MM.1S (cell line): ENCODE data around the gene PI4KB.

ENCODE experiments used
- DNase-seq: peaks from one replicate; pipeline ENCODE4 v3.0.0-alpha.2; 2015
- H2AFZ ChIP-seq: fragments of 300-600 bp; sonication (generic); 2 replicates; pipeline ENCODE4 v1.6.0; 2016; ENCODE audit warnings: antibody characterized with exemption, low read length
- H3F3A ChIP-seq: fragments of 300-600 bp; sonication (generic); 2 replicates; pipeline ENCODE4 v1.6.1; 2016; ENCODE audit warnings: mild to moderate bottlenecking, antibody characterized with exemption, low read length, moderate library complexity, mixed read lengths; ENCODE audit not compliant: insufficient read depth
- H3K27ac ChIP-seq: fragments of 300-600 bp; sonication (generic); 2 replicates; pipeline ENCODE4 v1.5.1; 2016; ENCODE audit warnings: mild to moderate bottlenecking, low read length
- H3K27me3 ChIP-seq: fragments of 300-600 bp; sonication (generic); replicated peaks from 2 replicates; pipeline ENCODE4 v1.6.0; 2016; ENCODE audit warnings: low read length; ENCODE audit not compliant: insufficient read depth
- H3K36me3 ChIP-seq: fragments of 300-600 bp; sonication (generic); replicated peaks from 2 replicates; pipeline ENCODE4 v1.6.1; 2016; ENCODE audit warnings: mild to moderate bottlenecking, low read length, mixed read lengths; ENCODE audit not compliant: insufficient read depth
- H3K4me1 ChIP-seq: fragments of 300-600 bp; sonication (generic); 2 replicates; pipeline ENCODE4 v1.6.1; 2016; ENCODE audit warnings: low read length, mixed read lengths
- H3K4me2 ChIP-seq: fragments of 300-600 bp; sonication (generic); 2 replicates; pipeline ENCODE4 v1.6.0; 2016; ENCODE audit warnings: low read depth, low read length
- H3K4me3 ChIP-seq: fragments of 300-600 bp; sonication (generic); 2 replicates; pipeline ENCODE4 v1.5.1; 2016; ENCODE audit warnings: low read length, mixed read lengths
- H3K79me2 ChIP-seq: fragments of 300-600 bp; sonication (generic); 2 replicates; pipeline ENCODE4 v1.6.1; 2016; ENCODE audit warnings: mixed run types, low read length, mixed read lengths
- H3K9ac ChIP-seq: fragments of 300-600 bp; sonication (generic); 2 replicates; pipeline ENCODE4 v1.6.1; 2016; ENCODE audit warnings: low read length, mixed read lengths
- H3K9me2 ChIP-seq: fragments of 300-600 bp; sonication (generic); replicated peaks from 2 replicates; pipeline ENCODE4 v1.6.1; 2016; ENCODE audit warnings: mild to moderate bottlenecking, low read length, mixed read lengths; ENCODE audit not compliant: insufficient read depth
- H3K9me3 ChIP-seq: fragments of 300-600 bp; sonication (generic); replicated peaks from 2 replicates; pipeline ENCODE4 v1.6.1; 2016; ENCODE audit warnings: mild to moderate bottlenecking, low read length, mixed read lengths; ENCODE audit not compliant: insufficient read depth
- H4K20me1 ChIP-seq: fragments of 300-600 bp; sonication (generic); 2 replicates; pipeline ENCODE4 v1.6.1; 2016; ENCODE audit warnings: mild to moderate bottlenecking, low read length, moderate library complexity, mixed read lengths; ENCODE audit not compliant: insufficient read depth
- CTCF ChIP-seq: fragments of 300-600 bp; sonication (generic); IDR thresholded peaks from 2 replicates; pipeline ENCODE4 v1.5.1; 2016; ENCODE audit warnings: antibody characterized with exemption, low read length, mixed read lengths
- EZH2 ChIP-seq: fragments of 300-600 bp; sonication (generic); optimal IDR thresholded peaks from 2 replicates; pipeline ENCODE3; 2017; ENCODE audit warnings: low read depth, mild to moderate bottlenecking, antibody characterized with exemption, low read length, mixed read lengths
- EZH2phosphoT487 ChIP-seq: fragments of 300-600 bp; sonication (generic); IDR thresholded peaks from 2 replicates; pipeline ENCODE4 v1.6.1; 2018; ENCODE audit warnings: antibody characterized with exemption, low read length

The PI4KB gene

GRCh38 chr1:151346769-151347522 is 19.7 kb upstream of the PI4KB start, which contains the start of gene RFX5:
Gene RFX5 (minus strand): TSS chr1:151347252. CDS start chr1:151346320, 932 bp downstream.
- no peak for TF ChIP-seq EZH2phosphoT487
- TF ChIP-seq EZH2 = no peak
- no peak for TF ChIP-seq CTCF
- Histone ChIP-seq H3K9me2 (no peaks in the 10 kb centered on the region), H3K9me3 (no peaks in the 10 kb centered on the region), H3K27me3 (no peaks in the 10 kb centered on the region), H3K9ac (peak within 1 kb of the TSS; percentile 81), H3K4me1 (peaks cover 16% of the 10 kb centered on the region), H3K4me3 (peak within 1 kb of the TSS; percentile 84), H3K79me2 (peaks cover 17% of the 10 kb centered on the region), H2AFZ (peak within 1 kb of the TSS; percentile 89), H3K4me2 (peak within 1 kb of the TSS; percentile 83), H3K36me3 (peaks cover 3% of the 10 kb centered on the region), H3F3A (peaks cover 13% of the 10 kb centered on the region), H4K20me1 (no peaks in the 10 kb centered on the region), H3K27ac (peak within 1 kb of the TSS; percentile 78)
- peak; percentile 100 for DNase-seq

DNA sequence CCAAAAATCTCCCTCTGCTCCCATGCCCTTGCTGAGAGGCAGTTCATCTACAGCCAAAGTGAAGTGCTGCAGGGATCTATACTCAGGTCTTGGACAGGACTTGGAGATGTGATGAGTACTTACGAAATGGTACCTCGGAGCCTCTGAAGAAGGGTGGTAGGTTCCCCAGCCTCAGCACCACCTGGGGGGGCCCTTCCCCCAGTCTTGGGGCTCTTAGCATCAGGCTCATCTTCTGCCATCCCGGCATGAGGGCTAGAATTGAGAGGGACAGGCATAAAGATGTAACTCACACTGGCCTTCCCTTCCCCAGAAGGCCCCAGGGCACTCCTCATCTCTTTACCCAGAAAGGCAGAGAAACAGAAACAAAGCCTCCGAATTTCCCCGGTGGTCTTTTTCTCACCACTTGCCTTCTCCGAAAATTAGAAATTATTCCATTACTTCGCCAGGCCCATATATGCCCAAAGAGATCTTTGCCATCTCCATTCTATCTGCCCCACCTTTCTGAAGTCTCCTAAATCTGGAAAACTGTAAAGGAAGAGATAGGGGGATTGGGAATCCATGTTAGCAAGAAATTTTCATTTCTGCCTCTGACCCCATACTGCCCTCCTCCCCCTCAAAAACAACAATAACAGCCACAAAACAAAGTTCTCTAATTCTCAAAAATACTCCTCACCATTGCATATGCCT is 19.0 kb upstream of the PI4KB start:
- H3K4me2 ChIP-seq = peak overlapping the region; percentile 82
- H3K4me3 ChIP-seq = peak overlapping the region; percentile 84
- no peak for DNase-seq

DNA sequence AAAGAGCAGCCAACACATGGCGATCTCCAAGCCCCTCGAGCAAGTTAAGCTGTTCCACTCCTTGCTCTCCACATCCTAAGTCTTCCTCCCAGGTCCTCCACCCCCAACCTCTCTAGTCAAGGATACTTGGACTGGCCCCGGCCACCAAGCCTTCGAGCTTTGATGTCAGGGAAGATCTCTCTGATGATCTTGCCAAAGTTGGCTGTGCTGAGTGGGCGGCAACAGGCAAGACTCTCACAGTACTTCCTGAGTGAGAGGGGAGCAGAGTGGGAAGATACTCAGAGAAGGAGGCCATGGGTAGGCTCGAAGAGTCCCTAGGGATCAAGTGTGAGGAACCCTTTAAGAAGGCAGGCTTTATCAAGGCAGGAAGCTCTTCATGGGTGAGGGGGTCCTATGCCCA is 17.1 kb upstream of the PI4KB start:
- H3K27ac ChIP-seq = no peak overlapping the region
- H3K9ac ChIP-seq = no peak overlapping the region
- no peaks in the 10 kb centered on the region for H3K9me3 ChIP-seq
- H3K4me1 ChIP-seq = peaks cover 16% of the 10 kb centered on the region
- no peaks in the 10 kb centered on the region for H3K27me3 ChIP-seq
- H4K20me1 ChIP-seq = no peaks in the 10 kb centered on the region
- H3K79me2 ChIP-seq = peaks cover 17% of the 10 kb centered on the region
- H2AFZ ChIP-seq = no peak overlapping the region
- no peak overlapping the region for H3K4me3 ChIP-seq
- no peak overlapping the region for H3K4me2 ChIP-seq
- no peak for DNase-seq
- H3F3A ChIP-seq = peaks cover 24% of the 10 kb centered on the region
- H3K9me2 ChIP-seq = no peaks in the 10 kb centered on the region
- H3K36me3 ChIP-seq = peaks cover 3% of the 10 kb centered on the region
- TF ChIP-seq CTCF = no peak
- no peak for TF ChIP-seq EZH2phosphoT487
- TF ChIP-seq EZH2 = no peak

More for the DNA sequence above, 19.0 kb upstream of the PI4KB start:
- H2AFZ ChIP-seq = peak overlapping the region; percentile 58
- peaks cover 20% of the 10 kb centered on the region for H3F3A ChIP-seq
- no peaks in the 10 kb centered on the region for H3K9me3 ChIP-seq
- peaks cover 3% of the 10 kb centered on the region for H3K36me3 ChIP-seq
- no peaks in the 10 kb centered on the region for H4K20me1 ChIP-seq
- H3K27ac ChIP-seq = peak overlapping the region; percentile 78
- TF ChIP-seq EZH2phosphoT487 (no peak), EZH2 (no peak), CTCF (no peak)
- no peaks in the 10 kb centered on the region for H3K9me2 ChIP-seq
- no peaks in the 10 kb centered on the region for H3K27me3 ChIP-seq
- H3K79me2 ChIP-seq = peaks cover 17% of the 10 kb centered on the region
- H3K9ac ChIP-seq = peak overlapping the region; percentile 81
- peaks cover 16% of the 10 kb centered on the region for H3K4me1 ChIP-seq
